Hematopoietic multipotent progenitor cell treated with erythropoietin and hydrocortisone succinate and interleukin-3 and kit ligand, for 4 days (in vitro differentiated cells): Measurements from ENCODE around the gene ADORA1.
A peak's percentile ranks its signal among the peaks of the same experiment; 100 is the strongest.

Experiments
- DNase-seq: peaks from one replicate; pipeline ENCODE4 v3.0.0-alpha.2; 2015

Gene ADORA1

DNA sequence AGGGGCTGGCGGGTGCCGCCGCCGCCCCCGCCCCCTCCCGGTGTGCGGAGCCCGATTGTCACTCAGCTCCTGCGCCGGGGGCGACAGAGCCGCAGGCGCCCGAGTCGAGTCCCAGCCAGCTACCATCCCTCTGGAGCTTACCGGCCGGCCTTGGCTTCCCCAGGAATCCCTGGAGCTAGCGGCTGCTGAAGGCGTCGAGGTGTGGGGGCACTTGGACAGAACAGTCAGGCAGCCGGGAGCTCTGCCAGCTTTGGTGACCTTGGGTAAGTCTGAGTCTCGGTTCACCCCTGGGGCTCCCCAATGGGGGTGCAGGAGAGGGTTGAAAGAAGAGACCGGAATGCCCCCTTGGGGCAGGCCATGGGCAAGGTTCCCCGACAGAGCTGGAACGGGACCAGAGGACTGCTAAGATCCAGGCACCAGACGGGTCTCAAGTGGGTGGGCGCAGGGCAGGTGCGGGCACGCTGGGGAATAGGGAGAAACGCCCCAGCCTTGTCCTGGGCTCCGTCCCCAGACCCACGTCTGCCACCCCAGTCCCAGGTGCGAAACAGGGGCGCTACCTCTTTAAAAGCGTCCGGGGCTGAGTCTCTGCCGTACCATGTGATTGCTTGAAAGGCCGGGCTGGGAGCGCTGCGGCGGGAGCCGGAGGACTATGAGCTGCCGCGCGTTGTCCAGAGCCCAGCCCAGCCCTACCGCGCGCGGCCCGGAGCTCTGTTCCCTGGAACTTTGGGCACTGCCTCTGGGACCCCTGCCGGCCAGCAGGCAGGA is at the start of gene ADORA1:
Gene ADORA1, plus strand, starts transcription at position 61 of the 765 bp plus-strand sequence. CDS start 1,116 bp downstream, outside the sequence.
- peak; percentile 49 for DNase-seq

- no peak for DNase-seq
These were observed 49.6 kb upstream of the ADORA1 start for GRCh38 chr1:203077956-203078355.

DNA sequence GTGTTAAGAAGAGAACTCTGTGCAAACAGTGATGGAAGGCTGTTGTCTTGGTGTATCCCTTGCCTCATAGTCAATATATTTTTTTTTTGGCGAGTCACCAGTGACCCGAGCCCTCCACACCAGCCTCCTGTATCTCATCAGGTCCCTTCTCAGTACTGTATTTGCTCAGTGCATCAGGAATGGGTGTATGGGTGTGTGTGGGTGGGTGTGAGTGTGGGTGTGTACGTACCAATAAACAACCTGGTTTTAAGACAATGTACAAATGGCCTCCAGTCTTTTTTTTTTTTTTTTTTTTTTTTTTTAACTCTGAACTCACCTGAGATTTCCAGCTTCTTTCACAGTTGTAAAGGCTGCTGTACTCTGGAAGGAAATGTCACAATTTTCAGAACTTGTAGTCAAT is 49.0 kb upstream of the ADORA1 start:
- DNase-seq, result no peak

- no peak for DNase-seq
These were observed 47.1 kb upstream of the ADORA1 start for GRCh38 chr1:203080456-203080855.

DNA sequence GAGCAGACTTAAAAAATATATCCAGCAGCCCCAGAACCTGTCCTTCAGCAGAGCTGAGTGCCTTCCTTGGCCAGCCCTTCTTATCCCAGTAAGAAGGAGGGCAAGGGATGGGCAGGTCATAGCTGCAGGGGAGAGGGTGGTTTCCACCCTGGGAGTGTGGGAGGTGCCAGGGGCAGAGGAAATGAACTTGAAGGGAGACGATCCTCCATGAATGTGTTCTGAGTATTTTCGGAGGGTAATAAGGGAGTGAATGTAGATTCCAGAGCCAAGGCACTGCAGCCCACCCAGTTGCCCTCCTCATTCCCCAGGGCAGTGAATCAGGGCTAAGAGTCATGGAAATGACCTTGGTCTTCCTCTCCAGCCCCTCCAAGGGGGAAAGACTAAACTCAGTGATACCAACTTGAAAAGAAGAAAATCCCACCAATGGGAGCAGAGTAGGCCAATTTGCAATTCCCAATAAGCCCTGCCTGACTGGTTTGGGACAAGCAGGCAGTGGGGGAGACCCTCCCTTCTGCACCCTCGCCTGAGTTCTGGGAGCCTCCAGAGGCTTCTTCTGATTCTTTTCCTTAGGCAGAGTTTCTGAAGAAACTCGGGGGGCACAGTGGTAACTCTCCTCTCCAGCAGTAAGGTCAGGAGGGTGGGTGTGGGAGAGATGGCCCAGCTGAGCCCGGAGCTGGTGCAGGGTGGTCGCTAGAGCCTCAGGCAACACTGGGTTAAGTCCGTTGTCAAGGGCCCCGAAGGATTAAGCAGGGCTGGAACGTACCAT is 45.9 kb upstream of the ADORA1 start:
- DNase-seq, result no peak

DNA sequence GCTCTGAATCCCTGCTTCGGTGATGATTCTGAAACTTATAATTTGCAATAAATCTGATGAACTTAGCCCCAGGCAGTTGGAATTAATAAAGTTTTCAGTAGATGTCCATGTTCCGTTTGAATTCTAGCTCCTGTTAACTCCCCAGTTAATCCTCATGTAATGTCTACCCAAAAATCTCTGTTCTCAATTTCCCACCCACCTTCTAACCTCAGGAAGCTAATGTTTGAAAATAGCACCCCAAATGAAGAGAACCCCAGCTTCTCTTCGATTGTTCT is 45.4 kb upstream of the ADORA1 start:
- DNase-seq, result no peak

- DNase-seq, result peak; percentile 44
These were observed 44.7 kb upstream of the ADORA1 start for GRCh38 chr1:203082571-203083462.

DNA sequence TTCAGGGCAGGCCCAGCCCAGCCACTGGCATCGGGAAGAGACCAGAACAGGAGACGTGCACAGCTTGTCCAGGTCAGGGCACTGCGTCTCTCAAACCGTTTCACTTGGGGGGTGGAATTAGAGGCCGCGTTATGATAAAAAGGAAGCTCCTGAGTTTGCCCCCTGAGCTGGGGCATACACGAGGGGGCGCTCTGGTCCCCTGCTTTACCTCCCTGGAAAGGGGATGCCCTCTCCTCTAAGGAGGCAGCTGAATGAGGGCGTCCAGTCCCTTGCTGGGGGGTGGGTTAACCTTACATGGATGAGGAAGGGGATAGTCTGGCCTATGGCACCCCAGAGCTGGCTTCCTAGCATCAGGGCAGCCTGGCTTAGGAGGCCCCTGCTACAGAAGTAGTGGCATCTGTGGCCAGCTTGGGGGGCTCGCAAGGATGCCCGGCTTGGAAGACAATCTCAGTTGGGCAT is 44.0 kb upstream of the ADORA1 start:
- no peak for DNase-seq

DNA sequence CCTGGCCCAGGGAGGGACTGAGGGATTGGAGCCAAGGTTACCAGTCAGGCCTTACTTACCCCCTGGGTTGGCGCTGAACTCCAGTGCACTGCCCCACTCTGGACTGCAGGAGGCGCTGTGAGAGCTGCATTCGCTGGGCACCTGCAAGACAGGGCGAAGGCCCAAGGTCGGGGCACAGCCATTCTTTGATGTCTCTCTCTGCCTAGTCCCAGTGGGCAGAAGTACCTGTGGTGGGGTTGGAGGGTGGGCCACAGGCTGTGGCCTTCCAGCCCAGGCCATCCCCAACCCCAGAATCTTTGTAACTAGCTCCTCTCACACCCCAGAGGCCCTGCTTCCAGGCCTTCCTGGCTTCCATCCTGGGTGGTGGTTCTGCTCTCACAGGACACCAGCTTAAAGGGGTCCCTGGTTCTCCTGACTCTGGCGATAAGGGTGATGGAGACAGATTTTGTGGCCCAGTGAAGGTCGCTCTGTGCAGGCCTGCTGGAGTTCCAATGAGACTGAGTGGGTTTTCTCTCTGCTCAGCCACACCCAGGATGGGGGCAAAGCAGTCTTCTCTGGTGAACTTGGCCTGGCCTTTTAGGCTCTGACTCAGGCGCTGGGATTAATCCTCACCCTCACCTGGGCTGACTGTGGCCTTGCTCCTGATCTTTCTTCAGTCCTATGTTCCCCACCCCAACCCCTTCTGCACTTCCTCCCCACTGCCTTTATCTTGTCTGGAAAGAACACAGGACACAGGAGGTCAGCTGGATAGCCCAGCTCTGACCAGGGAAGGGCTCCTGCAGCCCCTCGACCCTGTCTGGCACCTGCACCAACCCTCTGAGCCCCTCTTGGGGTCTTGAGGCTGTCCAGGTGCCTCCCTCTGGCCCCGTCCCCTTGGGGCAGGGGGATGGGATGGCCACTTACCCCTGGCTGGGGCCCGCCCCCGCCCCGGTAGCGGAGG is 42.7 kb upstream of the ADORA1 start:
- peak; percentile 35 for DNase-seq

DNA sequence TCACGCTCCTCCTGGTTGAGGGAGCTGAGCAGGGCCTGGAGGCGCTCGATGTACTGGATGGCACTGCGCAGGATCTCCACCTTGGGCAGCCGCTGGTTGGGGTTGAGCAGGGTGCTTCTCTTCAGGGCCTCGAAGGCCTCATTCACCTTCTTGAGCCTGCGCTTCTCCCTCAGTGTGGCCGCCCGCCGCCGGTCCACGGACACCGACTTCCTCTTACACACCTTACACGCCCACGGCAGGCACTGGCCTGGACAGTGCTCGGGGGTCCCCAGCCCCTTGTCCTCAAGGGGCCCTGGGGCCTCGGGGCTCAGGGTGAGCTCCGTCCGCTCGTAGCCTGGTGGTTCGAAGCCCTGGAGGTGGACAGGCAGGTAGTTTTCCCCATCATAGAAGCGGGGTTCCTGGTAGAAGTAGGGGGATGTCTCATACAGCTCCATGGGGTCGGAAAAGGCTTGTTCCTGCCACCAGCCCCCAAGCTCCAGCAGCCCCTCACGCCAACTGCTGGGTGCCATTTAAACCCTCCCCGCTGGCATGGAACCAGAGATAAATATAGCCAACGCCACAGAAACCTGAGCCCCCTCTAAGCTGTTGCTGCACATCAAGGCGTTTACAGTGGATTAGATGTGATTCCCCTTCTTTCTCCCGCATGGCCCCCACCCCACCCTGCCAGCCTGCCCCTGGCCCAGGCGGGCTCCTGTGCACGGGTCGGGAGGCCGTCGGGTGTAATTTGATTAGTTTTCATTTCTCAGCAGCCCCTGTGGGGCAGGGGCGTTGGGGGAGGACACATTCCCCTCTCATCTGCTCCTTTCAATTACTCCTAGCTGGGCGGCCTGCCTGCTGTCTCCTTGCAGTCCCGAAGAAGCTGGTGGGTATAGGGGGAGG is 41.8 kb upstream of the ADORA1 start, which contains the start of gene MYOG:
Gene MYOG, minus strand, starts transcription at position 485 of the 879 bp plus-strand sequence. Its CDS starts 51 bp downstream, at position 434.
- DNase-seq, result no peak

GRCh38 chr1:203086992-203087763 is 40.3 kb upstream of the ADORA1 start:
- DNase-seq, result no peak

DNA sequence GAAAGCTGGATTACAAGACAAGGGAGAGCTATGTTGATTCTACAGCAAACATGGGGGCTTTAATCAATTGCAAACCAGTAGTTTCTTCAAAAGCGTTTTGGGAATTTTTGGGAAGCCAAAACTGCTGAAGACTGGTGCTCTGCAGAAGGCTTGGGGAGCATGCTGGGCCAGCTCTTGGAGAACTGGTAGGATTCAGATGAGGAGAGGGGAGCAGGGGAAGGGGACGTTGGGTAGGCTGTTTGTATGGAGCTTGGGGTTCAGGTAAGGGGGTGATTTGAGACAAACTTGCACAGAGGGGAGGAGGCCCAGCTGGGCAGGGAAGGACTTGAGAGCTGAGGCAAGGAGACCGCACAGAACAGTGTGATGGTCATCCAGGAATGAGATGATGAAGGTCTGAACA is 39.1 kb upstream of the ADORA1 start:
- no peak for DNase-seq

GRCh38 chr1:203089001-203089650 is 38.4 kb upstream of the ADORA1 start:
- DNase-seq, result no peak

DNA sequence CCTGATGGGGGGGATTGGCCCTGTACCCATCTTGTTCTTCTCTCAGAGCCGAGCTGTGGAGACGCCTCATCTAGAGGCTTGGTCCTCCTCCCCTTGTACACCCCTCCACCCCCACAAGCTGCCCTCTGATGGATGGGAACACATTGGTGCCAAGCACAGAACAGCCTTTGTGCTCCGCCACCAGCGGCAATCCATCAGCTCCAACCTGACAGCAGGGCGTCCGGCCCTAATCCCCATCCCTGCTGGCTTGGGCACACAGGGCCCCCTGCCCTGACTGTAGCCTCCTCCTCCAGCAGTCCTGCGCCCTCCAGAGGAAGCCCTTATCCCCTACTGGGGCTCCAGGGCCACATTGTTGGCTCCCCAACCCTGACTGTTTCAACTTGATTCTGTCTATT is 37.9 kb upstream of the ADORA1 start:
- no peak for DNase-seq

GRCh38 chr1:203090421-203091198 is 36.9 kb upstream of the ADORA1 start:
- DNase-seq, result no peak

DNA sequence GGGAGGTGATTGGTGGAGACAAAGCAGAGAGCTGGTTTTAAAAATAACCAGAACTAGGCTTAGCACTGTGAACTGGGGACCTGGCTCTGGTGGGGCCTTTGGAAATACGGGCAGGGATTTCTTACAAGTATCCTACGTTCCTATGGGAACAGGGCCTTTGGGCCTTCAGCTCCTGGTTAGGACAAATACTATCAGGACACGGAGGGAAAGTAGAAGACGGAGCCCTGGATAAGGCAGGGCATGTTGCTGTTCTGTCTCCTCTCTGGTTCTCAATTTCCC is 36.4 kb upstream of the ADORA1 start:
- no peak for DNase-seq

DNA sequence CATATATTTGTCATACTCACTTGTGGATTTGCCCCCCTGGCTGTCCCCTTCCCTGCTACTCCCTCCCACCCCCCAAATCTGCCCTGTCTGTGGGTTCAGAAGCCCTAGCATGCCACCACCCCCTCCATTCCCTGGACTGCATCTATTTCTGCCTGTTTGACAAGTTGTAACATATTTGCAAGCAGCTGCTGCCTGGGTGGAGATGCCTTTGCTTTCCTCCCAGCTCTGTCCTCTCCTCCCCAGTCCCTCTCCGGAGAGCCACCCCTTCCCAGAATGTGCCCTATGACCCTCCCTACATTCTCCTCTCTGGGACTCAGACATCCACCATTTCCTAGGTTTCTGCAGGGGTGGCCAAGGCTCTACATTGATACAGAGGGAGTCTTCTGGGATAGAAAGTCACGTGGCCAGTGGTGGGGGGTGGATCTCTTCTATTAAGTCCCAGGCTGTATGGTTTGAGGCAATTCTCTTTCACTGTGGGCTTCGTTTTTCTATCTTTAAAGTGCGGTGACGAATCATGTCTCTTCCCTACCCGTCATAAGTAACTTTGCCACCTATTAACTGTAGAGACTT is 35.7 kb upstream of the ADORA1 start:
- DNase-seq, result no peak

GRCh38 chr1:203093754-203094410 is 33.6 kb upstream of the ADORA1 start:
- DNase-seq, result no peak
